MCF 10A (cell line): ENCODE results near the gene ADGRA3. TPM values are rescaled to one million over a fixed set of nuclear protein-coding genes. Genes with fewer than 3 reads are reported as not detected.

Experiments used
- BruUV-seq: library from RNA; stranded (reverse); fragments of 400-500 nt; replicated peaks from 2 replicates; lab custom pipeline; 2021; lab: Mats Ljungman, UMichigan
- CTCF ChIA-PET: fragments of 300-600 bp; sonication (Branson Sonifier 250); formaldehyde crosslinking; extraction: SDS; loops from one replicate; lab custom pipeline; 2021; ENCODE audit warnings: antibody characterized with exemption, inconsistent platforms; lab: Yijun Ruan, JAX
- POLR2A ChIA-PET: fragments of 300-600, 350-650 bp; sonication (Branson Sonifier 250); formaldehyde crosslinking; extraction: SDS; loops from one replicate; lab custom pipeline; 2020; ENCODE audit warnings: antibody characterized with exemption, inconsistent platforms; lab: Yijun Ruan, JAX
- DNase-seq: peaks from one replicate; pipeline ENCODE4 v3.0.0-alpha.2; 2018; ENCODE audit not compliant: unreplicated experiment
- H3K27ac Mint-ChIP-seq: one replicate; pipeline ENCODE4 v1.8.0; 2022; ENCODE audit warnings: mild to moderate bottlenecking, low read depth, mixed read lengths; ENCODE audit not compliant: unreplicated experiment
- H3K27me3 Mint-ChIP-seq: one replicate; pipeline ENCODE4 v1.8.0; 2022; ENCODE audit warnings: mixed read lengths; ENCODE audit not compliant: insufficient read depth, unreplicated experiment
- H3K36me3 Mint-ChIP-seq: one replicate; pipeline ENCODE4 v1.8.0; 2022; ENCODE audit warnings: mild to moderate bottlenecking, moderate library complexity, mixed read lengths; ENCODE audit not compliant: insufficient read depth, unreplicated experiment
- H3K4me1 Mint-ChIP-seq: one replicate; pipeline ENCODE4 v1.8.0; 2022; ENCODE audit warnings: mixed read lengths; ENCODE audit not compliant: insufficient read depth, unreplicated experiment
- H3K4me3 Mint-ChIP-seq: one replicate; pipeline ENCODE4 v1.8.0; 2022; ENCODE audit warnings: mild to moderate bottlenecking, moderate library complexity, mixed read lengths; ENCODE audit not compliant: unreplicated experiment
- H3K9me3 Mint-ChIP-seq: one replicate; pipeline ENCODE4 v1.8.0; 2022; ENCODE audit warnings: mixed read lengths; ENCODE audit not compliant: unreplicated experiment
- intact Hi-C: fragments of 100-400 bp; cut with micrococcal nuclease; formaldehyde crosslinking; loops from 2 replicates; pipeline ENCODE4 v1.14.1; 2022
- total RNA-seq: library from RNA; stranded (reverse); gene quantifications from 2 replicates; pipeline ENCODE4 v1.2.3, GENCODE V29; 2022
- TF ChIP-seq, protein P1 (sequence below): fragments of 200-600 bp; IDR thresholded peaks from one replicate; pipeline ENCODE4 v1.8.0; 2022; ENCODE audit warnings: antibody characterized with exemption, mild to moderate bottlenecking; ENCODE audit not compliant: unreplicated experiment

ADGRA3 gene
- total RNA-seq, 1 experiment from 2014 or later = 25.2 TPM

GRCh38 chr4:22485737-22486136 is 30.1 kb downstream of the ADGRA3 start:
- CTCF ChIA-PET = interaction anchor here (0.6 to 3.3 kb wide), 6 partner anchors 14 to 999 kb away, joined by 3 to 11 read pairs (median 3); no protein-coding TSS in a partner anchor
- no peaks in the 10 kb centered on the region for H3K9me3 Mint-ChIP-seq
- POLR2A ChIA-PET = interaction anchor here (0.9 to 8.9 kb wide), 4 partner anchors 13 to 29 kb away, joined by 3 to 145 read pairs (median 62); partner anchors contain the start of gene ADGRA3
- peak; percentile 60 for DNase-seq
- BruUV-seq = no TSS peak
- peaks cover 47% of the 10 kb centered on the region for H3K4me1 Mint-ChIP-seq
- H3K36me3 Mint-ChIP-seq = peaks cover 6% of the 10 kb centered on the region
- no peaks in the 10 kb centered on the region for H3K27me3 Mint-ChIP-seq
- H3K27ac Mint-ChIP-seq = peak overlapping the region; percentile 90
- TF ChIP-seq, protein P1, sequence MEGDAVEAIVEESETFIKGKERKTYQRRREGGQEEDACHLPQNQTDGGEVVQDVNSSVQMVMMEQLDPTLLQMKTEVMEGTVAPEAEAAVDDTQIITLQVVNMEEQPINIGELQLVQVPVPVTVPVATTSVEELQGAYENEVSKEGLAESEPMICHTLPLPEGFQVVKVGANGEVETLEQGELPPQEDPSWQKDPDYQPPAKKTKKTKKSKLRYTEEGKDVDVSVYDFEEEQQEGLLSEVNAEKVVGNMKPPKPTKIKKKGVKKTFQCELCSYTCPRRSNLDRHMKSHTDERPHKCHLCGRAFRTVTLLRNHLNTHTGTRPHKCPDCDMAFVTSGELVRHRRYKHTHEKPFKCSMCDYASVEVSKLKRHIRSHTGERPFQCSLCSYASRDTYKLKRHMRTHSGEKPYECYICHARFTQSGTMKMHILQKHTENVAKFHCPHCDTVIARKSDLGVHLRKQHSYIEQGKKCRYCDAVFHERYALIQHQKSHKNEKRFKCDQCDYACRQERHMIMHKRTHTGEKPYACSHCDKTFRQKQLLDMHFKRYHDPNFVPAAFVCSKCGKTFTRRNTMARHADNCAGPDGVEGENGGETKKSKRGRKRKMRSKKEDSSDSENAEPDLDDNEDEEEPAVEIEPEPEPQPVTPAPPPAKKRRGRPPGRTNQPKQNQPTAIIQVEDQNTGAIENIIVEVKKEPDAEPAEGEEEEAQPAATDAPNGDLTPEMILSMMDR = no peak
- H3K4me3 Mint-ChIP-seq = no peak overlapping the region
- intact Hi-C loops = no loop called here

GRCh38 chr4:22483551-22483981 is 32.3 kb downstream of the ADGRA3 start:
- intact Hi-C loops = no loop called here
- ChIA-PET POLR2A (interaction anchor here (0.9 to 8.9 kb wide), 10 partner anchors 8 to 694 kb away, joined by 3 to 145 read pairs (median 4); partner anchors contain the start of gene ADGRA3), CTCF (interaction anchor here (0.6 to 3.3 kb wide), 4 partner anchors 10 to 38 kb away, joined by 3 to 11 read pairs (median 4); no protein-coding TSS in a partner anchor)
- Mint-ChIP-seq H3K9me3 (no peaks in the 10 kb centered on the region), H3K27ac (peak overlapping the region; percentile 90), H3K4me3 (peak overlapping the region; percentile 36), H3K4me1 (peaks cover 48% of the 10 kb centered on the region), H3K27me3 (no peaks in the 10 kb centered on the region), H3K36me3 (peaks cover 6% of the 10 kb centered on the region)
- peak; percentile 87 for DNase-seq
- no TSS peak for BruUV-seq
- TF ChIP-seq, protein P1 = no peak

- Mint-ChIP-seq H3K9me3 (no peaks in the 10 kb centered on the region), H3K4me1 (peaks cover 51% of the 10 kb centered on the region), H3K27ac (peak overlapping the region; percentile 90), H3K36me3 (peaks cover 6% of the 10 kb centered on the region), H3K27me3 (no peaks in the 10 kb centered on the region), H3K4me3 (peak overlapping the region; percentile 36)
- intact Hi-C loops = no loop called here
- POLR2A ChIA-PET = interaction anchor here (0.5 to 8.9 kb wide), 8 partner anchors 9 to 693 kb away, joined by 3 to 145 read pairs (median 20); partner anchors contain the start of gene ADGRA3
- BruUV-seq = no TSS peak
- DNase-seq = no peak
- TF ChIP-seq, protein P1 = no peak
- CTCF ChIA-PET = interaction anchor here (0.5 to 3.3 kb wide), 8 partner anchors 9 to 1104 kb away, joined by 3 to 11 read pairs (median 3); no protein-coding TSS in a partner anchor
Observed at GRCh38 chr4:22482250-22483127, 33.4 kb downstream of the ADGRA3 start.
